Body of pancreas (tissue), 4 donors: ENCODE measurements around the gene LFNG.

Source experiments
- POLR2A ChIP-seq, 3 donors: fragments of 450-650 bp; IDR thresholded peaks; one replicate each; pipeline ENCODE4 v1.6.1; 2016; ENCODE audit warnings: antibody characterized with exemption in 3 of 3, mild to moderate bottlenecking in 2 of 3
- TF ChIP-seq, protein P1 (sequence below), 7 experiments: fragments of 450-650 bp in 4 of 7; fragments of 200-600 bp in 3 of 7; sonication (generic) in 3 of 7; IDR thresholded peaks; one replicate each; pipeline ENCODE4 v1.5.1; 2016 to 2019; ENCODE audit warnings: antibody characterized with exemption in 7 of 7

DNA sequence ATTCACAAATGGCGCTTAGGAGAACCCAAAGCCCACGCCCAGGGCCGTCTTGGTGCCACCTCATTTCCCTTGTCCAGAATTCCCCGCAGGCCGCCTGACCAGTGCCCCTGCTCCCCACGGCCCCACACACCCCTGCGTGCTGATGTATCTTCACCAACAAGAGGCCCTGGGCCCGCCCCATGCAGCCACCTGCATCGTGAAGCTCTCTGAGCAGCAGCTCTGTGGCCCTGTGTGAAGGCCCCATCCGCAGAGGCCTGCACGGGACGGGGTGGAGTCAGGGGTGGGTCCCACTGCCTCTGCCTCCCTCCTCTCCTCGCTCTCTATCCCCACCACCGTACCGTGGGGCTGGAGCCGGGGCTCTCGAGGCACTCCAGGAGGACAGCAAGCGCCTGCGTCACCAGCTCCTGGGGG is 21.1 kb downstream of the LFNG start:
- TF ChIP-seq, protein P1, sequence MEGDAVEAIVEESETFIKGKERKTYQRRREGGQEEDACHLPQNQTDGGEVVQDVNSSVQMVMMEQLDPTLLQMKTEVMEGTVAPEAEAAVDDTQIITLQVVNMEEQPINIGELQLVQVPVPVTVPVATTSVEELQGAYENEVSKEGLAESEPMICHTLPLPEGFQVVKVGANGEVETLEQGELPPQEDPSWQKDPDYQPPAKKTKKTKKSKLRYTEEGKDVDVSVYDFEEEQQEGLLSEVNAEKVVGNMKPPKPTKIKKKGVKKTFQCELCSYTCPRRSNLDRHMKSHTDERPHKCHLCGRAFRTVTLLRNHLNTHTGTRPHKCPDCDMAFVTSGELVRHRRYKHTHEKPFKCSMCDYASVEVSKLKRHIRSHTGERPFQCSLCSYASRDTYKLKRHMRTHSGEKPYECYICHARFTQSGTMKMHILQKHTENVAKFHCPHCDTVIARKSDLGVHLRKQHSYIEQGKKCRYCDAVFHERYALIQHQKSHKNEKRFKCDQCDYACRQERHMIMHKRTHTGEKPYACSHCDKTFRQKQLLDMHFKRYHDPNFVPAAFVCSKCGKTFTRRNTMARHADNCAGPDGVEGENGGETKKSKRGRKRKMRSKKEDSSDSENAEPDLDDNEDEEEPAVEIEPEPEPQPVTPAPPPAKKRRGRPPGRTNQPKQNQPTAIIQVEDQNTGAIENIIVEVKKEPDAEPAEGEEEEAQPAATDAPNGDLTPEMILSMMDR (IDR thresholded peaks at IDR 0.05) = no peak
- TF ChIP-seq POLR2A (IDR thresholded peaks at IDR 0.05) = no peak
